Measurements from ENCODE around the gene ZSCAN30. TPM values are rescaled to one million over a fixed set of nuclear protein-coding genes. Genes with fewer than 3 reads are reported as not detected.

ZSCAN30 gene
- total RNA-seq, 1 experiment from 2014 or later, result 21.9 TPM

DNA sequence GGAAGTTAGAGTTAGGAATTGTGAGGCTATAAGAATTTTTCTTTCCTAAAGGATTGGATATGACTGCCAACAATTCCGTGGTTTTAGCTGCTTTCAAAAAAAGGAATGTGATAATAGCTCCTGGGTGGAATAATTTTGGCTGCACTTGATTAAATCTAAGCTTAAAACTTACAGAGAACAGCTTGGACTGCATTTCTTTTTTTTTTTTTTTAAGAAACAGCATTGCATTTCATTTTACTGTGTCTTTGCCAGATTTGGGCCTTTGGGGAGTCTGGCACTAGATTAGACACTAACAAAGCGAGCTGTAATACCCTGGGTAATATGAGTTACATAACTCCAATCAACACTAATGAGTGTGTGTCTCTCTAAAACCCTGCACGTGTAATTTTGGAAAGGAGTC lies 87.0 kb downstream of the ZSCAN30 start:
- Mint-ChIP-seq H3K27me3 (ENCODE audit: low read depth) (no peaks in the 10 kb centered on the region; the same call in 1 of the 2 replicates), H3K36me3 (peaks cover 19% of the 10 kb centered on the region), H3K4me1 (peaks cover 4% of the 10 kb centered on the region), H3K27ac (no peak overlapping the region), H3K4me3 (no peak overlapping the region), H3K9me3 (peaks cover 18% of the 10 kb centered on the region)
- ATAC-seq, result no peak
- no peak for DNase-seq (ENCODE audit: low spot score)
- CTCF ChIA-PET, result interaction anchor here (0.7 kb wide), 2 partner anchors 59 to 80 kb away, joined by 3 read pairs; no protein-coding TSS in a partner anchor
- TF ChIP-seq, protein P1, sequence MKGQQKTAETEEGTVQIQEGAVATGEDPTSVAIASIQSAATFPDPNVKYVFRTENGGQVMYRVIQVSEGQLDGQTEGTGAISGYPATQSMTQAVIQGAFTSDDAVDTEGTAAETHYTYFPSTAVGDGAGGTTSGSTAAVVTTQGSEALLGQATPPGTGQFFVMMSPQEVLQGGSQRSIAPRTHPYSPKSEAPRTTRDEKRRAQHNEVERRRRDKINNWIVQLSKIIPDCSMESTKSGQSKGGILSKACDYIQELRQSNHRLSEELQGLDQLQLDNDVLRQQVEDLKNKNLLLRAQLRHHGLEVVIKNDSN (CRISPR knock-in tag; IDR thresholded peaks at IDR 0.05), result no peak
- TF ChIP-seq NR3C1 (CRISPR knock-in tag; conservative IDR thresholded peaks at IDR 0.05; ENCODE audit: low read depth), result no peak
- TF ChIP-seq IRF2 (CRISPR knock-in tag; IDR thresholded peaks at IDR 0.05; ENCODE audit: borderline replicate concordance, low read depth), result no peak
- TF ChIP-seq, protein P2, sequence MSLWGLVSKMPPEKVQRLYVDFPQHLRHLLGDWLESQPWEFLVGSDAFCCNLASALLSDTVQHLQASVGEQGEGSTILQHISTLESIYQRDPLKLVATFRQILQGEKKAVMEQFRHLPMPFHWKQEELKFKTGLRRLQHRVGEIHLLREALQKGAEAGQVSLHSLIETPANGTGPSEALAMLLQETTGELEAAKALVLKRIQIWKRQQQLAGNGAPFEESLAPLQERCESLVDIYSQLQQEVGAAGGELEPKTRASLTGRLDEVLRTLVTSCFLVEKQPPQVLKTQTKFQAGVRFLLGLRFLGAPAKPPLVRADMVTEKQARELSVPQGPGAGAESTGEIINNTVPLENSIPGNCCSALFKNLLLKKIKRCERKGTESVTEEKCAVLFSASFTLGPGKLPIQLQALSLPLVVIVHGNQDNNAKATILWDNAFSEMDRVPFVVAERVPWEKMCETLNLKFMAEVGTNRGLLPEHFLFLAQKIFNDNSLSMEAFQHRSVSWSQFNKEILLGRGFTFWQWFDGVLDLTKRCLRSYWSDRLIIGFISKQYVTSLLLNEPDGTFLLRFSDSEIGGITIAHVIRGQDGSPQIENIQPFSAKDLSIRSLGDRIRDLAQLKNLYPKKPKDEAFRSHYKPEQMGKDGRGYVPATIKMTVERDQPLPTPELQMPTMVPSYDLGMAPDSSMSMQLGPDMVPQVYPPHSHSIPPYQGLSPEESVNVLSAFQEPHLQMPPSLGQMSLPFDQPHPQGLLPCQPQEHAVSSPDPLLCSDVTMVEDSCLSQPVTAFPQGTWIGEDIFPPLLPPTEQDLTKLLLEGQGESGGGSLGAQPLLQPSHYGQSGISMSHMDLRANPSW (CRISPR knock-in tag; conservative IDR thresholded peaks at IDR 0.05; ENCODE audit: low read depth), result no peak
- TF ChIP-seq ZBTB21 (CRISPR knock-in tag; IDR thresholded peaks at IDR 0.05; ENCODE audit: borderline replicate concordance), result no peak
- TF ChIP-seq FOXK1 (CRISPR knock-in tag; IDR thresholded peaks at IDR 0.05), result no peak
- POLR2A ChIA-PET, result no interaction called here

DNA sequence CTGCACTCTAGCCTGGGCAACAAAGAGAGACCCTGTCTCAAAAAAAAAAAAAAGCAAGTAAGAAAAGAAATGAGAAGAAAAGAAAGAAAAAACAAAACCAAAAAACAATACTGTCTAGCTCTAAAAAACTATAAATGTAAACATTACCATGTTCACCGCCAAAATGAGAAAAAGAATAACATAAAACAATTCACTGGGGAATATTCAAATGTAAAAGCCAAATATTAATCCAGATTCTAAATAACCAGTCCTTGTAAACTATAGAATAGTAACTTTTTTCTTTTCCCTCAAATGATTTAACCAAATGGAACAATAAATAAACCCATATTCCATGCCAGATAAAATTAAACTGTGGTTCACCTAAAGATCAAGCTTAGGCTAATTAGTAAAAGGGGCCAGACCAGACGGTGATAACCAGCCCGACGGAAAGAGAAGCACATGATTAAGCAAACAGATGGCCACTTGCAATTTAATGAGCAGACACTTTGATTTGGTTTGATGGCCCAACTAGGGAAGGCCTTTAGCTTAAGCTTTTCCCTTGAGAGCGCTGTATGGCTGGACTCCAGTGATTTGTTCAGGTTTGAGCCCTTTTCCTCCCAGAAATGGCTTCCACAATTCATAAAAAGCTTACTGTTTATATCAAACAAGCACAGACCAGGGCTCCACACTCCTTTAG lies 88.6 kb downstream of the ZSCAN30 start:
- no peak for TF ChIP-seq NFYB (CRISPR knock-in tag; conservative IDR thresholded peaks at IDR 0.05; ENCODE audit: low read depth)
- no peak for TF ChIP-seq JUN (CRISPR knock-in tag; IDR thresholded peaks at IDR 0.05)
- TF ChIP-seq ZNF138 (CRISPR knock-in tag; conservative IDR thresholded peaks at IDR 0.05), result no peak
- no peak for TF ChIP-seq MXD4 (CRISPR knock-in tag; IDR thresholded peaks at IDR 0.05; ENCODE audit: borderline replicate concordance)
- TF ChIP-seq TEAD1 (CRISPR knock-in tag; IDR thresholded peaks at IDR 0.05), result no peak
- H3K27me3 Mint-ChIP-seq (ENCODE audit: low read depth), result no peaks in the 10 kb centered on the region; the same call in 1 of the 2 replicates
- ATAC-seq, result no peak
- peaks cover 19% of the 10 kb centered on the region for H3K36me3 Mint-ChIP-seq
- no peak overlapping the region for H3K4me3 Mint-ChIP-seq
- POLR2A ChIA-PET, result no interaction called here
- DNase-seq (ENCODE audit: low spot score), result no peak
- CTCF ChIA-PET, result interaction anchor here (0.7 kb wide), 1 partner anchor 576 kb away, joined by 5 read pairs; no protein-coding TSS in a partner anchor
- no peak overlapping the region for H3K27ac Mint-ChIP-seq
- peaks cover 4% of the 10 kb centered on the region for H3K4me1 Mint-ChIP-seq
- H3K9me3 Mint-ChIP-seq, result peaks cover 18% of the 10 kb centered on the region

Other genes with a start within 250 kb of the ZSCAN30 start
- gene MAPRE2, start 248.8 kb downstream of the ZSCAN30 start, total RNA-seq (2021), result 20.4 to 21.2 TPM (median 20.8 TPM) in 3 replicates
- gene ZNF397, start 49.2 kb downstream of the ZSCAN30 start, total RNA-seq (2021), result 39.6 to 44.0 TPM (median 42.3 TPM) in 3 replicates
- gene ZNF24, start 54.2 kb upstream of the ZSCAN30 start, total RNA-seq (2021), result 56.9 to 59.0 TPM (median 58.3 TPM) in 3 replicates
- 1.0 to 1.9 TPM (median 1.5 TPM) in 3 replicates for gene ZNF396, start 87.1 kb upstream of the ZSCAN30 start, total RNA-seq (2021)
- gene INO80C, start 207.7 kb upstream of the ZSCAN30 start, total RNA-seq (2021), result 42.3 to 49.4 TPM (median 45.6 TPM) in 3 replicates